HG02840 (cell line): Measurements from ENCODE around the gene CHAF1A.

ENCODE experiments used
- ATAC-seq: cut with Tn5 transposase; IDR thresholded peaks from one replicate; pipeline ENCODE4 v1.9.1; 2021; ENCODE audit warnings: mild to moderate bottlenecking, moderate library complexity, moderate number of reproducible peaks; ENCODE audit not compliant: unreplicated experiment, low FRiP score

The CHAF1A gene

GRCh38 chr19:4449639-4450028, 47.2 kb downstream of the CHAF1A start:
- ATAC-seq: no peak

- no peak for ATAC-seq
These were observed 50.0 kb downstream of the CHAF1A start for GRCh38 chr19:4452230-4452990.

GRCh38 chr19:4453232-4454179, 51.1 kb downstream of the CHAF1A start:
- ATAC-seq: no peak

- no peak for ATAC-seq
These were observed 52.6 kb downstream of the CHAF1A start for GRCh38 chr19:4454747-4455718.

- ATAC-seq: no peak
These were observed 53.5 kb downstream of the CHAF1A start for GRCh38 chr19:4455719-4456475.

- no peak for ATAC-seq
These were observed 54.0 kb downstream of the CHAF1A start for GRCh38 chr19:4456476-4456842.

GRCh38 chr19:4456843-4457653, 54.6 kb downstream of the CHAF1A start:
- peak; percentile 8 for ATAC-seq

GRCh38 chr19:4457654-4458395, 55.4 kb downstream of the CHAF1A start, which contains the start of gene UBXN6:
UBXN6 (minus strand) TSS chr19:4457794; CDS start chr19:4457697, 97 bp downstream.
- ATAC-seq: peak; percentile 94

- ATAC-seq: no peak
These were observed 62.6 kb downstream of the CHAF1A start for GRCh38 chr19:4464815-4465581.

GRCh38 chr19:4467835-4468234, 65.4 kb downstream of the CHAF1A start:
- no peak for ATAC-seq

- ATAC-seq: peak; percentile 87
These were observed 69.1 kb downstream of the CHAF1A start for GRCh38 chr19:4471403-4472173.

- ATAC-seq: peak; percentile 14
These were observed 69.9 kb downstream of the CHAF1A start, which contains the start of gene HDGFL2 for GRCh38 chr19:4472174-4472974. HDGFL2 (plus strand) TSS chr19:4472297; CDS start chr19:4472351, 54 bp downstream.

- ATAC-seq: no peak
These were observed 70.7 kb downstream of the CHAF1A start for GRCh38 chr19:4473011-4473762.

GRCh38 chr19:4473763-4474513, 71.5 kb downstream of the CHAF1A start:
- no peak for ATAC-seq
